ENCODE data around the gene ADAMTSL2.

The ADAMTSL2 gene

DNA sequence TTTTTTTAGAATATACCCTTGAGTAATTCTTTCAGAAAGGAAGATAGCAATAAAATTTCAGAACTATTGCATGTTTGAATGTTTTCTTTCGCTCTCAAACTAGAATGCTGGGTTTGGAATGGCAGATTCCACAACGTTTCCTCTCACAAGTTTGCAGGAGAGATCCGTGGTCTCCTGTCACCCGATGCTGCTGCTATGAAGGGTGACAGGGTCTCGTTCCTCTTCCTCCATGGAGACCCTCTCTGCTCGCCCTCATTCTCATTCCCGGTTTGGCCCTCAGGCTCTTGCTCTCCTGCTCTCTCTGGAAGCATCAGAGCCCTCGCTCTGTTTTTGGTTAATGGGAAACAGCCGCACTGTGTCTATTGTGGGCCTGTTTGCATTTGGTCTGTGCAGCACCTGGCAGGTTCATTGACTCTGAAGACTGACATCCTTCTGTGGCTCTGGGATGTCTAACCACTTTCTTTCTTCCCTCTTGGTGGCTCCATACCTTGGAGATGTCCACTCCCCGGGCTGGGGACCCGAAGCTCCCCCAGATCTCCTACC lies 87.3 kb downstream of the ADAMTSL2 start:
- no peak for DNase-seq (ENCODE audit: insufficient read length, low spot score)
- FAIRE-seq = no peak
- no peak for TF ChIP-seq SPI1 (IDR thresholded peaks at IDR 0.05; ENCODE audit: low read depth, low read length)
- no peak for TF ChIP-seq POLR2AphosphoS5 (IDR thresholded peaks at IDR 0.05; ENCODE audit: low read depth, low read length)
- TF ChIP-seq POLR2A (IDR thresholded peaks at IDR 0.05; ENCODE audit: low read depth, low read length) = no peak

DNA sequence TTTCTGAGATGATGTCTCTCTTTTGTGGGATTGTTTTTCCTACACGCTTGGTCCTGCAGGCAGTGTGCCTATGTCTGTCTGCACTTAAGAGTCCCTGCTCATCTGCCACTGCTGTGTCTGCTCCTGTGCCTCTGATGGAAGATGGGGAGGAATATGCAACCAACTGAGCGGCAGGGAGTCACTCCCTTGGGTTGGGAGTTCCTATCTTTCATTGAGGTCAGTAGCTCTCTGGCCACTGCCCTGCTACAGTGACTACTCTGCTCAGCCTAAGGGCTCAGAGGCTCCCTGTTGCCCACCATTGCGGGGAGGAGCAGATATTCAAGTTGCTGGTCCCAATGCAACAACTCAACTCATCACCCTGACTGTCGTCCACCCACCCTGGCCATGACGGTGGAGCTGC lies 88.1 kb downstream of the ADAMTSL2 start:
- DNase-seq (ENCODE audit: insufficient read length, low spot score) = no peak

More for the DNA sequence above, 88.1 kb downstream of the ADAMTSL2 start:
- FAIRE-seq = no peak
- TF ChIP-seq SPI1 (IDR thresholded peaks at IDR 0.05; ENCODE audit: low read depth, low read length) = no peak
- no peak for TF ChIP-seq POU2F2 (IDR thresholded peaks at IDR 0.05; ENCODE audit: low read depth, low read length)
